GM18526 (cell line): Measurements from ENCODE around the gene ARHGEF17.

Experiments
- POLR2A ChIP-seq: IDR thresholded peaks from 3 replicates; pipeline ENCODE4 v1.6.1; 2011; ENCODE audit not compliant: insufficient read length; ENCODE audit errors: extremely low read depth

Gene ARHGEF17, protein sequence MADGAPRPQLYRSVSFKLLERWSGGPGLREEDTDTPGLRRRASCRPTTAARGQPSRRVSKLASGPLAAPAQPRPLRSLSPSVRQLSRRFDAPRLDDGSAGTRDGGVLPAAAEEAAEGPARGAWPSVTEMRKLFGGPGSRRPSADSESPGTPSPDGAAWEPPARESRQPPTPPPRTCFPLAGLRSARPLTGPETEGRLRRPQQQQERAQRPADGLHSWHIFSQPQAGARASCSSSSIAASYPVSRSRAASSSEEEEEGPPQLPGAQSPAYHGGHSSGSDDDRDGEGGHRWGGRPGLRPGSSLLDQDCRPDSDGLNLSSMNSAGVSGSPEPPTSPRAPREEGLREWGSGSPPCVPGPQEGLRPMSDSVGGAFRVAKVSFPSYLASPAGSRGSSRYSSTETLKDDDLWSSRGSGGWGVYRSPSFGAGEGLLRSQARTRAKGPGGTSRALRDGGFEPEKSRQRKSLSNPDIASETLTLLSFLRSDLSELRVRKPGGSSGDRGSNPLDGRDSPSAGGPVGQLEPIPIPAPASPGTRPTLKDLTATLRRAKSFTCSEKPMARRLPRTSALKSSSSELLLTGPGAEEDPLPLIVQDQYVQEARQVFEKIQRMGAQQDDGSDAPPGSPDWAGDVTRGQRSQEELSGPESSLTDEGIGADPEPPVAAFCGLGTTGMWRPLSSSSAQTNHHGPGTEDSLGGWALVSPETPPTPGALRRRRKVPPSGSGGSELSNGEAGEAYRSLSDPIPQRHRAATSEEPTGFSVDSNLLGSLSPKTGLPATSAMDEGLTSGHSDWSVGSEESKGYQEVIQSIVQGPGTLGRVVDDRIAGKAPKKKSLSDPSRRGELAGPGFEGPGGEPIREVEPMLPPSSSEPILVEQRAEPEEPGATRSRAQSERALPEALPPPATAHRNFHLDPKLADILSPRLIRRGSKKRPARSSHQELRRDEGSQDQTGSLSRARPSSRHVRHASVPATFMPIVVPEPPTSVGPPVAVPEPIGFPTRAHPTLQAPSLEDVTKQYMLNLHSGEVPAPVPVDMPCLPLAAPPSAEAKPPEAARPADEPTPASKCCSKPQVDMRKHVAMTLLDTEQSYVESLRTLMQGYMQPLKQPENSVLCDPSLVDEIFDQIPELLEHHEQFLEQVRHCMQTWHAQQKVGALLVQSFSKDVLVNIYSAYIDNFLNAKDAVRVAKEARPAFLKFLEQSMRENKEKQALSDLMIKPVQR (N-terminal part only)

DNA sequence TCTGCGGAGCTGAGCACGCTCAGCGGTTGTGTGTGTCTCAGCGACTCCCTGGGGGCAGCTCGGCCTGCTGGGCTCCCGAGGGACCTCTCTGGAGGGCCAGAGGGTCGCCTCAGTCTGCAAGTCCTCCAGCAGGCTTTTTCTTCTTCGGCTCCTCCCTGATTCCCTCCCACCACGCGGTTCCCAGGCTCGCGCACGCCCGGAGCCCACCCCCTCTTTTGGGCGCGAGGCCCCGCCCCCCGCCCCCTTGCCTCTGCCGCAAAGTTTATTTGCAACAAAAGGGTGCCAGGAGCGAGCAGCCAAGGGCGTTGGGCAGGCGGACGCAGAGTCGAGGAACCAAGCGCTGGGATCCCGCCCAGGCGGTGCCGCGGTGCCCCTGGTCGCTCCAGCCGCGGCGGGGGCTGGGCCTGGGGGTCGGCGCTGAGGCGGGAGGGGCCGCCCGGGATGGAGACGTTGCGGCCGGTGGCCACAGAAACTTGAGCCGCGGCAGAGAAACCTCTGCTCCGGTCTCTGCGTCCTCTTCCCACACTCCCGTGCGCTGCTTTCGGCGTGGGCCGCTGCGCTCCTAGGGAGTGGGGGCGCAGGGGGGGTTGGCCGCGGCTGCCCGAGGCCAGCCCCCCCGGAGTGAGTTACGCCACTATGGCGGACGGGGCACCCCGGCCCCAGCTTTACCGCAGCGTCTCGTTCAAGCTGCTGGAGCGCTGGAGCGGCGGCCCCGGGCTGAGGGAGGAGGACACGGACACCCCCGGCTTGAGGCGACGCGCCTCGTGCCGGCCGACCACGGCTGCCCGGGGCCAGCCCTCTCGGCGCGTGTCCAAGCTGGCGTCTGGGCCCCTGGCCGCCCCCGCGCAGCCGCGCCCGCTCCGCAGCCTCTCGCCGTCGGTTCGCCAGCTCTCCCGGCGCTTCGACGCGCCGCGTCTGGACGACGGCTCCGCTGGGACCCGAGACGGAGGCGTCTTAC is at the start of gene ARHGEF17:
Gene ARHGEF17 (plus strand): TSS at position 274 of the 958 bp plus-strand sequence. CDS start 363 bp downstream, at position 637.
- TF ChIP-seq POLR2A, result peak; percentile 7

DNA sequence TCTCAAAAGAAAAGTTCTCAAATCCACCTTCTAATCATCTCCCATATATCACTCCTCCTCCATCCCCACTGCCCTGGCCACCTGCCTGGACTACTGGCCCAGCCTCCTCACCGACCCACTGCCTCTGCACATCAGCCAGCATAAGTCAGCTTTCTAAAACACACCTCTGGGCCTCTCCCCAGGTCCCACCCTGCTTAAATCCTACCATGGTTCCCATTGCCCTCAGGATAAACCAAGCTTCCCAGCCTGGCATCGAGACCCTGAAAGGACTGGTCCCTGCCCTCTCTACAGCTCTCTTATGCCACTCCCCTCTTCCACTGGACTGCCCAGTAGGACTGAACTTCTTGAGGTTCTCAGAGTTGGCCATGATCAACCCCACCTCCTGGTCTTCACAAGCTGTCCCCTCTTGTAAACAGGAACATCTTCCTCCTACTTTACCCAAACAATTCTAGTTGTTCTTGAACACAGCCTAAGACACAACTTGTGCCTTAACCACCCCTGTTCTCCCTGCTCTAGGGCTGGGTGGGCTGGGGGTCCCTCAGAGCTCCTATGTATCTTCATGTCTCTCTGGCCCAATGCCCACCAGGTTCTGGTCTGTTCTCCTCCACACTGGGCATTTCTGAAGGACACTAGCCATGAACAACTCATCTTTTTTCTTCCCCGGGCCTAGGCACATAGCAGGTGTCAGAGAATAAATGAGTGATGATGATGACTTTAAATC is 48.5 kb upstream of the ARHGEF17 start:
- TF ChIP-seq POLR2A, result no peak

DNA sequence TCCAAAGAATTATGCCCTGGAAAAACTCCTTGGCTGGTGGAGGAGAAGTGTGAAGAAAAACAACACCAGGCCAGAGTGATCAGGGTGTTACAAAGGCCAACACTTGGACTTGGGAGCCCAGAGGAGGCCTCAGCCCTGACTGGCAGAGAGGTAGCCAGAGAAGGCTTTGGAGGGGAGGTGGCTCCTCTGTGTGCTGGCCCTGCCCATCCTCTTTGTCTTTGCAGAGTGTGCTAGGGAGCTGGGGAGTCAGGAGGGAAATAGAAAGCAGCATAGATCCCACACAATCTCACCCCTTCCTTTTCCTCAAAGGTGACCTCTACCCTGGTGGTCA is 48.0 kb upstream of the ARHGEF17 start:
- TF ChIP-seq POLR2A, result no peak

DNA sequence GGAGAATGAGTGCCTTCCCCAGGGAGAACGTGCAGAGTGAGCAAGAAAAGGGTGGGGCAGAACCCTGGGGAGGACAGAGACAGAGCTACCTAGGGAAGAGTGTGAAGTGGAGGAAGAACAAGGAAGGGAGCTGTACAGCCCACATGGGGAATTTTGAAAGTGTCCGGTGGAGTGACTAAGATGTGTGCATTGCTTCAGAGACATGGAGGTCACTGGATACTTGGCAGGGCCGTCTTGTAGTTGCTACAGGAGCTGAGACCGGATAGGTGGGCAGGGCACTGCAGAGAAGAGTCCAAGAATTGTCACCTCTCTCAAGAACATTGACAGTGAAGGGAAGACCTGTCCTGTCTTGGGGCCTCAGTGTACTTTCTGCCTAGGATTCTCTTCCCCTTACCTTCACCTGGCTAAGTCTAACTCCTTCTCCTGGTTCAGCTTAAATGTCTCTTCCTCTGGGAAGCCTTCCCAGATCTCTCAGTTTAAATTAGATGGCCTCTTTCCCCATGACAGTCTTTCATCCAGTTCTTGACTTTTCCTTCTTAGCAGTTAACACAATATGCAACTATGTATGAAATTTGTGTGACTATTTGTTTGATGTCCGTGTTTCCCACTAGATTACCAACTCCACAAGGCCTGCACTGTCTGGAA is 45.1 kb upstream of the ARHGEF17 start:
- no peak for TF ChIP-seq POLR2A

GRCh38 chr11:73263640-73264039 is 44.4 kb upstream of the ARHGEF17 start:
- TF ChIP-seq POLR2A, result no peak

DNA sequence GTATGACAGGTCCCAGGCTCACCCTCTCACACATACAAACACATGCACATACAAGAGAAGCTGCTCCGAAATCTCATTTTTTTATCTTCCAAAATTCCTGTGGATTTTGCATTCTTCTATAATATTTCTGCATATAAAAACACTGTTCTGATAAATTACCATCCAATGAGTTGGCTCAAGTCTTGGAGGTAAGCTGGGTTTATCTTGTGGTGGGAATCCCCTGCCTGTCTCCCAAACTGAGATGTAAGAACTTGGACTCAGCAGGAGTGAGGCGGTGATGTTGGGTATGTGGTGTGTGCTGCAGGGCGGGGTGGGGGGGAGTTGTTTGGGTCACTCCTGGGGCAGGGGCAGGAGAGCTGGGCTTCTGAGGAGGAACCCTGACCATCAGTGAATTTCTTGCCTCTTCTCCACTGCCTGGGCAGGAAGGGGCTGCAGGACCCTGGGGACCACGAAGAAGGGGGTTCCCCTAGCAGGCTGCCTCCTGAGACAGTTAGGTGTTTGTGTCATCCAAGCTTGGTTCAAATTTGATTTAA is 42.7 kb upstream of the ARHGEF17 start:
- TF ChIP-seq POLR2A, result no peak

- no peak for TF ChIP-seq POLR2A
Observed at GRCh38 chr11:73265853-73266645, 42.0 kb upstream of the ARHGEF17 start.

GRCh38 chr11:73266646-73267020 is 41.4 kb upstream of the ARHGEF17 start:
- TF ChIP-seq POLR2A, result no peak

DNA sequence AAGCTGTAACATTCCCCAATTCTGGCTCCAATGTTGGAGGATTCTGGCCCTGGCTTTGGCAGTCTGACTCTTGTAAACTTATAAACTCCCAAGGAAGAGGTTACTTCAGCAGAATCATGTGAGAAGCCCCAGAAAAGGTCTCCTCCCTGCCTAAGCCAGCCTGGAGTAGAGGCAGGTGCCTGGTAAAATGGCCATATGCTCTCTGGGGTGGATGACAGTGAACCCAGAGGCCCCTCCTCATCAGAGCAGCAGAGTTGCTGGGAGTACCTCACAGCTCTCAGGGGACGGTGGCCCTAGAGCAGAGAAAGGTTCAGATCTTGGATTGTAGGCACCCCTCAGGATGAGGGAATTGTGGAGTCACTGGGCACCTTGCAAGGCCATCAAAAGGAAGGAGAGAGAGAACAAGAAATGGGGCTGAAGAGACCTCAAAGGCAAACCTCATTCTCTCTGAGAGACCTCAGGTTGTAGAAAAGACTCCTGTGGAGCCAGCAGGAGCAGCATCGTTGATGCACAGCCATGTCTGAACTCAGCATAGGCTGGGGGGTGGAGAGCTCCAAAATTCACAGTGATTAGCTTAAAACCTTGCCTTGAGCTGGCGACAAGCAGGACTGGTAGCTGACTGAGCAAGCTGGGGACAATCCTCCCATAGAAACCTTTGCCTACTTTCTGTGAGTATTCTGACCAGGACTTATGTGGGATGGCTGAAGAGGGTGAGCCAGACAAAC is 40.8 kb upstream of the ARHGEF17 start:
- no peak for TF ChIP-seq POLR2A

- TF ChIP-seq POLR2A, result no peak
Observed at GRCh38 chr11:73267906-73268540, 40.1 kb upstream of the ARHGEF17 start.

GRCh38 chr11:73268671-73269271 is 39.3 kb upstream of the ARHGEF17 start:
- TF ChIP-seq POLR2A, result no peak

DNA sequence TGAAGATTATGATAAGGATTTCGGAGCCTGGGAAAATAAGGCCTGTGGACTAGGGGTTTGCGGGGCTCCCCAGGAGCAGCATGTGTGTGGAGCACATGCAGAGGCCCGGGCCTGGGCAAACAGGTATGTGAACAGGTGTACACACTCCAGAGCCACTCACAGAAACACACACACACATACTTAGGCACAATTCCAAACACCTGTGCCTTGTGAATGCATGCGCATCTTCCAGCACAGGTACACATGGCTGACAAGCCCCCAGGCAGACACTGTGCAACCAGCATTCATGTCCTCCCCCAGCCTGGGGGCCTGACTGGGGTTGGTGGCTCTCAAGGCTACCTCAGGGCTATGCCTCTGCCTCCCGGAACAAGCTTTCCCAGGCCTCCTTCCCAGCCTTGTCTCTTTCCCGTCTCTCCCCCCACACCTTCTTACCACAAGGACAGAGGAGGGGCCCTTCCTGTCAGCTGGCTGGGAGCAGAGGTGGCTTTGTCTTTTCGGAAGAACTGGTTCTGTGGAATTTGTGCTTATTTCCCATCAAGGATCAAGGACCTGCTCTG is 38.5 kb upstream of the ARHGEF17 start:
- no peak for TF ChIP-seq POLR2A
